Measurements from ENCODE around the gene C1QTNF8. TPM values are rescaled to one million over a fixed set of nuclear protein-coding genes. Genes with fewer than 3 reads are reported as not detected.

Gene C1QTNF8
- total RNA-seq, 1 experiment from 2014 or later = 0.27 TPM

- Histone ChIP-seq H3K27ac (ENCODE audit: low read depth, low read length) (peak overlapping the region; percentile 100), H2AFZ (ENCODE audit: low read depth, low read length, poor library complexity, severe bottlenecking) (no peak overlapping the region), H3K4me2 (ENCODE audit: low read length) (peak overlapping the region; percentile 93), H3K4me1 (ENCODE audit: control insufficient read depth in 1 of 2, insufficient read depth in 2 of 2, low read length in 2 of 2) (peaks cover 68 to 90% of the 10 kb centered on the region in 2 experiments), H3K27me3 (ENCODE audit: insufficient read depth, low read length) (no peaks in the 10 kb centered on the region), H3K36me3 (ENCODE audit: control insufficient read depth in 1 of 2, insufficient read depth in 2 of 2, low read length in 2 of 2) (peaks cover 0 to 15% of the 10 kb centered on the region in 2 experiments; a peak in 1 of 4 replicates), H3K9me3 (ENCODE audit: control insufficient read depth in 1 of 2, insufficient read depth in 1 of 2, low read depth in 1 of 2, low read length in 2 of 2) (peaks cover 0 to 6% of the 10 kb centered on the region in 2 experiments; a peak in 1 of 4 replicates), H3K79me2 (ENCODE audit: insufficient read depth, low read length) (peaks cover 32% of the 10 kb centered on the region), H3K9me2 (ENCODE audit: insufficient read depth) (no peaks in the 10 kb centered on the region), H3K4me3 (replicated peaks in 1 of 2; ENCODE audit: low read depth in 1 of 2, low read length in 2 of 2) (peak overlapping the region; percentile 66 to 68), H3K9ac (ENCODE audit: low read length) (peak overlapping the region; percentile 93), H4K20me1 (ENCODE audit: insufficient read depth) (no peaks in the 10 kb centered on the region)
- TF ChIP-seq CTCF (IDR thresholded peaks at IDR 0.05 in 2 of 3, conservative IDR thresholded peaks at IDR 0.05 in 1 of 3; ENCODE audit: borderline replicate concordance in 1 of 3, insufficient read depth in 1 of 3, low read depth in 2 of 3, low read length in 2 of 3) (no peak), ATF3 (IDR thresholded peaks at IDR 0.05) (no peak), POLR2A (IDR thresholded peaks at IDR 0.05; ENCODE audit: borderline replicate concordance, extremely low read depth, insufficient read depth, insufficient read length) (no peak), ZNF274 (IDR thresholded peaks at IDR 0.05; ENCODE audit: low read depth, low read length) (no peak), CEBPB (IDR thresholded peaks at IDR 0.05; ENCODE audit: low read depth) (no peak), JUND (IDR thresholded peaks at IDR 0.05) (no peak), TCF7L2 (IDR thresholded peaks at IDR 0.05; ENCODE audit: borderline replicate concordance, extremely low read depth, insufficient read depth, insufficient read length) (no peak), POLR2AphosphoS5 (IDR thresholded peaks at IDR 0.05; ENCODE audit: low read depth, low read length) (no peak)
- BruUV-seq (replicated peaks) = no TSS peak
- intact Hi-C loops (cut with micrococcal nuclease) = no loop called here
- ChIA-PET POLR2A (interaction anchor here (1.5 kb wide), 1 partner anchor 12 kb away, joined by 3 read pairs; no protein-coding TSS in a partner anchor), RAD21 (ENCODE audit: low non-redundant PET in 1 of 2, low total read pairs in 2 of 2, uncharacterized antibody in 2 of 2, unreplicated experiment in 2 of 2) (interaction anchor here (0.9 to 1.1 kb wide), 2 partner anchors 25 kb away, joined by 3 to 4 read pairs; no protein-coding TSS in a partner anchor), CTCF (no interaction called here)
- ATAC-seq (peak; percentile 3), DNase-seq (ENCODE audit: low read depth, low spot score) (no peak)
These were observed 14.2 kb downstream of the C1QTNF8 start for GRCh38 chr16:1081734-1082265.
